Activated CD8-positive, alpha-beta T cell treated with anti-CD3 and anti-CD28 coated beads for 36 hours (primary cell): ENCODE results near the gene ARHGAP32. TPM values are rescaled to one million over a fixed set of nuclear protein-coding genes. Genes with fewer than 3 reads are reported as not detected.

ENCODE experiments used
- ATAC-seq: fragments of 200-7000 bp; cut with Tn5 transposase; one replicate; pipeline ENCODE4 v1.10.0; 2021; ENCODE audit warnings: mild to moderate bottlenecking, moderate library complexity
- CTCF ChIA-PET: fragments of 350-600 bp; sonication (Branson Sonifier 250); formaldehyde crosslinking; loops from one replicate; lab custom pipeline; 2021; ENCODE audit warnings: antibody characterized with exemption; lab: Charles Lee
- POLR2A ChIA-PET: fragments of 350-600 bp; sonication (Branson Sonifier 250); formaldehyde crosslinking; loops from one replicate; lab custom pipeline; 2021; ENCODE audit warnings: antibody characterized with exemption; lab: Charles Lee
- DNase-seq: peaks from one replicate; pipeline ENCODE4 v3.0.0-alpha.2; 2020
- H3K27ac Mint-ChIP-seq: one replicate; pipeline ENCODE4 v1.8.0; 2021; ENCODE audit warnings: mild to moderate bottlenecking, mixed read lengths
- H3K27me3 Mint-ChIP-seq: one replicate; pipeline ENCODE4 v1.8.0; 2021; ENCODE audit warnings: mixed read lengths
- H3K36me3 Mint-ChIP-seq: one replicate; pipeline ENCODE4 v1.8.0; 2021; ENCODE audit warnings: low read depth, mixed read lengths
- H3K4me1 Mint-ChIP-seq: one replicate; pipeline ENCODE4 v1.8.0; 2021; ENCODE audit warnings: low read depth, mixed read lengths
- H3K4me3 Mint-ChIP-seq: one replicate; pipeline ENCODE4 v1.8.0; 2021; ENCODE audit warnings: mild to moderate bottlenecking, moderate library complexity, mixed read lengths
- H3K9me3 Mint-ChIP-seq: one replicate; pipeline ENCODE4 v1.8.0; 2021; ENCODE audit warnings: mixed read lengths
- CTCF ChIP-seq: fragments of 200-600 bp; IDR thresholded peaks from one replicate; pipeline ENCODE4 v1.8.0; 2022; ENCODE audit warnings: antibody characterized with exemption, mild to moderate bottlenecking
- intact Hi-C: fragments of 100-400 bp; cut with micrococcal nuclease; formaldehyde crosslinking; loops from one replicate; pipeline ENCODE4 v1.10.0; 2022
- total RNA-seq, 2 experiments: library from RNA; stranded (reverse); gene quantifications; one replicate each; pipeline ENCODE4 v1.2.3, GENCODE V29; 2021

ARHGAP32 gene
- total RNA-seq, 2 experiments from 2014 or later = 6.6 to 6.7 TPM

GRCh38 chr11:129236850-129237249 lies 44.7 kb upstream of the ARHGAP32 start:
- H3K36me3 Mint-ChIP-seq = peaks cover 1% of the 10 kb centered on the region
- ChIA-PET POLR2A (no interaction called here), CTCF (interaction anchor here (1.0 kb wide), 1 partner anchor 95 kb away, joined by 3 read pairs; no protein-coding TSS in a partner anchor)
- TF ChIP-seq CTCF = no peak
- peaks cover 2% of the 10 kb centered on the region for H3K4me1 Mint-ChIP-seq
- no peak overlapping the region for H3K4me3 Mint-ChIP-seq
- no peaks in the 10 kb centered on the region for H3K9me3 Mint-ChIP-seq
- intact Hi-C loops = no loop called here
- no peaks in the 10 kb centered on the region for H3K27me3 Mint-ChIP-seq
- H3K27ac Mint-ChIP-seq = no peak overlapping the region
- ATAC-seq (no peak), DNase-seq (no peak)

GRCh38 chr11:129234978-129235377 lies 42.9 kb upstream of the ARHGAP32 start:
- H3K9me3 Mint-ChIP-seq = no peaks in the 10 kb centered on the region
- no peak for TF ChIP-seq CTCF
- H3K4me3 Mint-ChIP-seq = no peak overlapping the region
- peaks cover 2% of the 10 kb centered on the region for H3K4me1 Mint-ChIP-seq
- POLR2A ChIA-PET = interaction anchor here (1.0 kb wide), 1 partner anchor 8 kb away, joined by 4 read pairs; no protein-coding TSS in a partner anchor
- H3K27me3 Mint-ChIP-seq = no peaks in the 10 kb centered on the region
- ATAC-seq = no peak
- intact Hi-C loops = loop anchor here (5.0 kb wide), 1 partner anchor 97 kb away; no protein-coding TSS in a partner anchor
- H3K36me3 Mint-ChIP-seq = peaks cover 1% of the 10 kb centered on the region
- DNase-seq = no peak
- CTCF ChIA-PET = interaction anchor here (0.9 kb wide), 1 partner anchor 18 kb away, joined by 3 read pairs; no protein-coding TSS in a partner anchor
- H3K27ac Mint-ChIP-seq = no peak overlapping the region

GRCh38 chr11:129230006-129230405 lies 37.9 kb upstream of the ARHGAP32 start:
- intact Hi-C loops = loop anchor here (5.0 kb wide), 1 partner anchor 102 kb away; no protein-coding TSS in a partner anchor
- DNase-seq = no peak
- ChIA-PET CTCF (interaction anchor here (1.2 to 2.7 kb wide), 5 partner anchors 13 to 134 kb away, joined by 3 to 14 read pairs (median 5); no protein-coding TSS in a partner anchor), POLR2A (no interaction called here)
- Mint-ChIP-seq H3K4me3 (no peak overlapping the region), H3K9me3 (peaks cover 18% of the 10 kb centered on the region), H3K36me3 (peaks cover 13% of the 10 kb centered on the region), H3K27ac (no peak overlapping the region), H3K27me3 (no peaks in the 10 kb centered on the region), H3K4me1 (no peaks in the 10 kb centered on the region)
- TF ChIP-seq CTCF = no peak
- ATAC-seq = no peak

- no peak overlapping the region for H3K4me3 Mint-ChIP-seq
- CTCF ChIA-PET = no interaction called here
Observed at GRCh38 chr11:129226207-129226798, 34.2 kb upstream of the ARHGAP32 start.

More at GRCh38 chr11:129226207-129226798, 34.2 kb upstream of the ARHGAP32 start:
- Mint-ChIP-seq H3K9me3 (peaks cover 18% of the 10 kb centered on the region), H3K36me3 (peaks cover 13% of the 10 kb centered on the region), H3K27ac (no peak overlapping the region), H3K4me1 (no peaks in the 10 kb centered on the region), H3K27me3 (no peaks in the 10 kb centered on the region)
- DNase-seq (no peak), ATAC-seq (no peak)
- intact Hi-C loops = no loop called here
- no peak for TF ChIP-seq CTCF
- POLR2A ChIA-PET = no interaction called here
